RWPE2 (cell line): ENCODE measurements around the gene EPB41.
"Not testable (repeated sequence)": the region's sequence is repeated elsewhere in the genome, so short reads cannot be mapped to it uniquely, and the experiment has no call there.

Experiments
- ATAC-seq: fragments of 200-7000 bp; cut with Tn5 transposase; 3 replicates; pipeline ENCODE4 v1.9.1; 2021; ENCODE audit warnings: low read depth
- DNase-seq: peaks from one replicate; pipeline ENCODE4 v3.0.0-alpha.2; 2020; ENCODE audit warnings: low spot score
- H3K27ac ChIP-seq: fragments of 450-650 bp; 2 replicates; pipeline ENCODE4 v1.5.1; 2017; ENCODE audit warnings: mild to moderate bottlenecking; ENCODE audit not compliant: poor library complexity, severe bottlenecking
- H3K27me3 ChIP-seq: fragments of 250-450 bp; sonication (Bioruptor Pico); 2 replicates; pipeline ENCODE4 v1.5.1; 2021; ENCODE audit warnings: mild to moderate bottlenecking, moderate library complexity; ENCODE audit not compliant: insufficient read depth, poor library complexity, severe bottlenecking
- H3K36me3 ChIP-seq: fragments of 250-450 bp; sonication (Bioruptor Pico); 2 replicates; pipeline ENCODE4 v1.5.1; 2020; ENCODE audit warnings: low read depth, mild to moderate bottlenecking, moderate library complexity
- H3K4me1 ChIP-seq: fragments of 250-450 bp; sonication (Bioruptor Pico); 2 replicates; pipeline ENCODE4 v1.5.1; 2021; ENCODE audit warnings: mild to moderate bottlenecking, moderate library complexity; ENCODE audit not compliant: insufficient read depth, poor library complexity, severe bottlenecking
- H3K4me3 ChIP-seq: fragments of 250-450 bp; sonication (Bioruptor Pico); 2 replicates; pipeline ENCODE4 v1.5.1; 2021; ENCODE audit warnings: mild to moderate bottlenecking, moderate library complexity; ENCODE audit not compliant: severe bottlenecking
- H3K9me3 ChIP-seq: fragments of 250-450 bp; sonication (Bioruptor Pico); 2 replicates; pipeline ENCODE4 v1.5.1; 2021; ENCODE audit warnings: mild to moderate bottlenecking, moderate library complexity; ENCODE audit not compliant: severe bottlenecking
- CTCF ChIP-seq: fragments of 450-650 bp; IDR thresholded peaks from one replicate; pipeline ENCODE4 v1.5.1; 2017; ENCODE audit warnings: mild to moderate bottlenecking, moderate library complexity; ENCODE audit not compliant: poor library complexity, severe bottlenecking

The EPB41 gene

DNA sequence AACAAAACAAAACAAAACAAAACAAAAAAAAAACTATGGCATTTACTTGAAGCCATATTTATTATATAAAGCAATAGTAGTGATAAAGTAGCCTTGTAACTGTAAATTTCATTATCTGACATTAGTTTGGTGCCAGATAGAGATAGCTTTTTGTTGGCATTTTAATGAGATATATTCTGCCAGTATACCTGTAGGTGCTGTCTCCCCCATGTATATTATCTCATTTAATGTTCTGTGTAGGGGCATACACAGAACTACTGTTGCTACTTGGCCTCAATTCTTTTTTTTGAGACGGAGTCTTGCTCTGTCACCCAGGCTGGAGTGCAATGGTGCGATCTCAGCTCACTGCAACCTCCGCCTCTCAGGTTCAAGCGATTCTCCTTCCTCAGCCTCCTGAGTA, 141.9 kb downstream of the EPB41 start:
- Histone ChIP-seq H3K27me3 (no peaks in the 10 kb centered on the region), H3K4me3 (no peak overlapping the region), H3K27ac (no peak overlapping the region), H3K4me1 (no peaks in the 10 kb centered on the region), H3K9me3 (no peaks in the 10 kb centered on the region), H3K36me3 (peaks cover 6% of the 10 kb centered on the region; the same call in 1 of the 2 replicates)
- ATAC-seq, result no peak
- no peak for DNase-seq
- TF ChIP-seq CTCF, result no peak

DNA sequence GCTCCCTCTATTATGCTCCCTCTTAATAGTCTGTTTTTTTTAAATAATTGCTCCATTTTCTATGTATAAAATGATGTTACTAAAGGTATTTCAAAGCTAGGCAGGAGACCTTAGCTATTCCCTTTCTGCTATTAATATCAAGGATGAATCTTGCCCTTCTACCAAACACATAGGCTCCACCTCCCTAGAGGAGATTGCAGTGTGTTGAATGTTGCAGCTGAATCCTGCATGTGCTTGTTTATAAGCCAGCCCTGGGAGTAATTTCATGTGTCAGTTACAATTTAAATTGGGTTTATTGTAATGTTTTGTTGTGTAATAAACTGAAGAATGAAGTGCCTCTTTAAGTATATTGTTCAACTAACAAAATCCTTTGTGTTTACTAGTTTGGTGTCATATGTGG, 143.3 kb downstream of the EPB41 start:
- no peaks in the 10 kb centered on the region for H3K4me1 ChIP-seq
- no peak for TF ChIP-seq CTCF
- H3K4me3 ChIP-seq, result no peak overlapping the region
- peaks cover 6% of the 10 kb centered on the region; the same call in 1 of the 2 replicates for H3K36me3 ChIP-seq
- H3K27ac ChIP-seq, result no peak overlapping the region
- H3K9me3 ChIP-seq, result no peaks in the 10 kb centered on the region
- H3K27me3 ChIP-seq, result no peaks in the 10 kb centered on the region
- DNase-seq (no peak), ATAC-seq (no peak)

- Histone ChIP-seq H3K9me3 (no peaks in the 10 kb centered on the region), H3K36me3 (no peaks in the 10 kb centered on the region), H3K27me3 (no peaks in the 10 kb centered on the region), H3K27ac (no peak overlapping the region), H3K4me3 (no peak overlapping the region), H3K4me1 (no peaks in the 10 kb centered on the region)
- TF ChIP-seq CTCF, result no peak
- DNase-seq, result no peak
- ATAC-seq, result no peak
These were observed 148.0 kb downstream of the EPB41 start for GRCh38 chr1:29062157-29062942.

GRCh38 chr1:29064064-29064463, 149.7 kb downstream of the EPB41 start:
- ATAC-seq (no peak), DNase-seq (no peak)
- H3K4me3 ChIP-seq, result no peak overlapping the region
- H3K27me3 ChIP-seq, result no peaks in the 10 kb centered on the region
- no peaks in the 10 kb centered on the region for H3K4me1 ChIP-seq
- no peak overlapping the region for H3K27ac ChIP-seq
- no peaks in the 10 kb centered on the region for H3K9me3 ChIP-seq
- no peaks in the 10 kb centered on the region for H3K36me3 ChIP-seq
- no peak for TF ChIP-seq CTCF

DNA sequence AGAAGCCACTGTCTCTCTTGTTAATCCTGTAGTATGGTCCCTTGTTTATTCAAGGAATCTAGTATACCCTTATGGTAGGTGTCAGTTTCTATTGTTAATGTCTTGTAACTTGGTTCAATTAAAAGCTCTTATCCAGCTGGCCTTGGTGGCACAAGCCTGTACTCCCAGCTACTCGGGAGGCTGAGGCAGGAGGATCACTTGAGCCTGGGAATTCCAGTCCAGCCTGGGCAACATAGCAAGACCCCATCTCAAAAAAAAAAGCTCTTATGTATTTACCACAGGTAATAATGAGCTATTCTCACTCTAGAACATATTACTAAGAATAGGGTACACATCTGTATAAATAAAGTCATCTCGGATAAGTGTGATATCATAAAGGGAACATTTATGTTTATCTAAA, 162.8 kb downstream of the EPB41 start:
- Histone ChIP-seq H3K4me1 (no peaks in the 10 kb centered on the region), H3K27me3 (no peaks in the 10 kb centered on the region), H3K4me3 (no peak overlapping the region), H3K36me3 (no peaks in the 10 kb centered on the region), H3K27ac (no peak overlapping the region), H3K9me3 (peaks cover 5% of the 10 kb centered on the region)
- DNase-seq, result no peak
- no peak for ATAC-seq
- no peak for TF ChIP-seq CTCF

DNA sequence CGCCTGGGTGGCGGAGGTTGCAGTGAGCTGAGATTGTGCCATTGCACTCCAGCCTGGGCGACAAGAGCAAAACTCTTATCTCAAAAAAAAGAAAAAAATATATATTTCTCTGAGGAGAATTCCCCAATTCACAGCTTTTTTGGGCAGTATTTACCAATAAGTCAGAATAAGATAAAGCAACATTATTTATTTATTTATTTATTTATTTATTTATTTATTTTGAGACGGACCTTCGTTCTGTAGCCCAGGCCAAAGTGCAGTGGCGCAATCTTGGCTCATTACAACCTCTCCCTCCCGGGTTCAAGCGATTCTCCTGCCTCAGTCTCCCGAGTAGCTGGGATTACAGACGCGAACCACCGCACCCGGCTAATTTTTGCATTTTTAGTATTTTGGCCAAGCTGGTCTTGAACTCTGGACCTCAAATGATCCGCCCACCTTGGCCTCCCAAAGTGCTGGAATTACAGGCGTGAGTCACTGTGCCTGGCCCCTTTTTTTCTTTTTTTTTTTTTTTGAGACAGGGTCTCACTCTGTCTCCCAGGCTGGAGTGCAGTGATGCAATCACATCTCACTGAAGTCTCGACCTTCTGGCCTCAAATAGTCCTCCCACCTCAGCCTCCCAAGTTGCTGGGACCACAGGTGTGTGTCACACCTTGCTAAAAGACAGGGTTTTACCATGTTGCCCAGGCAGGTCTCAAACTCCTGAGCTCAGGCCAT, 165.7 kb downstream of the EPB41 start:
- not testable (repeated sequence) for H3K4me3 ChIP-seq, DNase-seq, H3K4me1 ChIP-seq, H3K27me3 ChIP-seq, H3K9me3 ChIP-seq, ATAC-seq, H3K27ac ChIP-seq, H3K36me3 ChIP-seq
